ENCODE data around the gene OVCA2.

GRCh38 chr17:2016494-2016893, 25.3 kb upstream of the OVCA2 start:
- TF ChIP-seq CTCF (IDR thresholded peaks at IDR 0.05) (no peak), POLR2A (IDR thresholded peaks at IDR 0.05) (no peak)
